Measurements from ENCODE around the gene COL11A2.

COL11A2 gene

DNA sequence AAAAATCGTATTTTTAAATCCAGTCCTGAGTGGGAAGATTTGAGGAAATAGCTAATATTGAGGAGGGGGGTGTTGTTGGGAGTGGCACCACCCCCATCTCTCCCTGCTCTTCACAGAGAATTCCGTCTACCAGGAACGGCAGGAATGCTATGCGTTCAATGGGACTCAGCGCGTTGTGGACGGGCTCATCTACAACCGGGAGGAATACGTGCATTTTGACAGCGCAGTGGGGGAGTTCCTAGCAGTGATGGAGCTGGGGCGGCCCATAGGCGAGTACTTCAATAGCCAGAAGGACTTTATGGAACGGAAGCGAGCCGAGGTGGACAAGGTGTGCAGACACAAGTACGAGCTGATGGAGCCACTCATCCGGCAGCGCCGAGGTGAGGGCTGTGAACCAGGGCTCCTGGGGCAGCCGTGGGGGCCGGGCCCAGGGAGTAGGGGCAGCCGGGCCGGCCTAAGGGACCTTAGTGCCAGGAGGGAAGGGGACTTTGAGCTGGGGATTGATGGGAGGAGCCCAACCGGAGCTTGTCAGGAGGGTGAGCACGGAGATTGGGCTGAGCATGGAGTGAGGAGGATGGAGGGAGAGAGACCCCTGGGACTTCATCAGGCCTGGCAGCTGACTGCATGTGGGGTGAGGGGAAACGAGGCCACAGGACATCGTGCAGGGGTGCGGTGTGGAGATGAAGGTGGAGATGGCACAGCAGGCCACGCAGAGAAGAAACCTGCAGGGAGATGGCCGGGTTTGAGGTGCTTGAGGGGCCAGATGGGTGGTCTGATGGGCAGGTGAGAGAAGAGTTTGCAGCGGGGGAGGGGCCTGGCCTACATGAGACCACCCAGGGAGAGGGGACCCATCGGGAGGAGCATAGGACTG, 75.2 kb downstream of the COL11A2 start:
- H3K27ac ChIP-seq = no peak overlapping the region

DNA sequence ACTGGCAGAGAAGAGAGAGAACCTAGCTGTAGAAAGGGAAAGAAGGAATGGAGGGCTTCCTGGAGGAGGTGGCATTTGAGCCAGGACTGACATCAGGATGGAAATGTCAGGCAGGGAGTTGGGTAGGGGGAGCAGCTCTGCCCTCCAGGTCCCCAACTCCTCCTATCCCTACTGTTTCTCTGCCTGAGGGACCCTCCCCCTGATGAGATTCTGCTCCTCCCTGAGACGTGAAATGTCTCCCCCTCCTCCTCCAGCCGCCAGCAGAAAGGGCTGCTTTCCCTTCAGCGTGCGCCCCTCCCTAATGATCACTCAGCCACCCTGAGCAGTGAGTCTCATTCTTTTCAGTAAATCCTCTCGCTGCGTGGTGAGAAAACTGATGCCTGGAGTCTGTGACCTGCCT, 75.8 kb downstream of the COL11A2 start:
- TF ChIP-seq, protein P1, sequence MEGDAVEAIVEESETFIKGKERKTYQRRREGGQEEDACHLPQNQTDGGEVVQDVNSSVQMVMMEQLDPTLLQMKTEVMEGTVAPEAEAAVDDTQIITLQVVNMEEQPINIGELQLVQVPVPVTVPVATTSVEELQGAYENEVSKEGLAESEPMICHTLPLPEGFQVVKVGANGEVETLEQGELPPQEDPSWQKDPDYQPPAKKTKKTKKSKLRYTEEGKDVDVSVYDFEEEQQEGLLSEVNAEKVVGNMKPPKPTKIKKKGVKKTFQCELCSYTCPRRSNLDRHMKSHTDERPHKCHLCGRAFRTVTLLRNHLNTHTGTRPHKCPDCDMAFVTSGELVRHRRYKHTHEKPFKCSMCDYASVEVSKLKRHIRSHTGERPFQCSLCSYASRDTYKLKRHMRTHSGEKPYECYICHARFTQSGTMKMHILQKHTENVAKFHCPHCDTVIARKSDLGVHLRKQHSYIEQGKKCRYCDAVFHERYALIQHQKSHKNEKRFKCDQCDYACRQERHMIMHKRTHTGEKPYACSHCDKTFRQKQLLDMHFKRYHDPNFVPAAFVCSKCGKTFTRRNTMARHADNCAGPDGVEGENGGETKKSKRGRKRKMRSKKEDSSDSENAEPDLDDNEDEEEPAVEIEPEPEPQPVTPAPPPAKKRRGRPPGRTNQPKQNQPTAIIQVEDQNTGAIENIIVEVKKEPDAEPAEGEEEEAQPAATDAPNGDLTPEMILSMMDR (conservative IDR thresholded peaks at IDR 0.05) = no peak
- no peak for TF ChIP-seq ZFX (IDR thresholded peaks at IDR 0.05)
- no peak overlapping the region for H3K27ac ChIP-seq

More for the DNA sequence above, 75.2 kb downstream of the COL11A2 start:
- TF ChIP-seq, protein P1 (conservative IDR thresholded peaks at IDR 0.05) = no peak
- no peak for TF ChIP-seq ZFX (IDR thresholded peaks at IDR 0.05)

- H3K27ac ChIP-seq = no peak overlapping the region
- TF ChIP-seq, protein P1 (conservative IDR thresholded peaks at IDR 0.05) = no peak
- TF ChIP-seq ZFX (IDR thresholded peaks at IDR 0.05) = no peak
Observed at GRCh38 chr6:33114406-33114805, 77.9 kb downstream of the COL11A2 start.

DNA sequence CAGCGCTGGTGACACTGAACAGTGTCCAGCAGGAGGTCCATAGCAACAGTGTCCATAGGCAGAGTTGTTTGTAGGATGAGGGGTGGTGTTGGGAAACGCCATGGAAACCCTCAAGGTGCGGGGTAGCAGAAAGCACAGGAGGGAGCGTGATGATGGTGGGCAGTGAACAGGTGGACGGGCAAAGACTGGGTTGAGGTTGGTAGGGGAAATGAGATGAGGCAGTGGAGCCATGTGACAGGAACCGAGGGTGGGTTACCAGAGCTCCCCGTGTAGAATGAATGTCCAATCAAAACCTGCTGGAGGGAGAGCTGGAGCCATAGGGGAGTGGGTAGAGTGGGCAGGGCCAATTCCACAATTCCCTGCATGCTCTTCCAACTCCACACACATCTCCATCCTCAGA, 78.5 kb downstream of the COL11A2 start:
- H3K27ac ChIP-seq = no peak overlapping the region
- TF ChIP-seq, protein P1 (conservative IDR thresholded peaks at IDR 0.05) = no peak
- TF ChIP-seq ZFX (IDR thresholded peaks at IDR 0.05) = no peak
